Stimulated activated CD8-positive, alpha-beta memory T cell treated with anti-CD3 and anti-CD28 coated beads, Interleukin-4, amount 100 ng/mL, for 48 hours (primary cell): ENCODE data around the gene KRT5.
"Not testable (repeated sequence)": the region's sequence is repeated elsewhere in the genome, so short reads cannot be mapped to it uniquely, and the experiment has no call there.

Experiments
- DNase-seq: peaks from one replicate; pipeline ENCODE4 v3.0.0-alpha.2; 2020

Gene KRT5

DNA sequence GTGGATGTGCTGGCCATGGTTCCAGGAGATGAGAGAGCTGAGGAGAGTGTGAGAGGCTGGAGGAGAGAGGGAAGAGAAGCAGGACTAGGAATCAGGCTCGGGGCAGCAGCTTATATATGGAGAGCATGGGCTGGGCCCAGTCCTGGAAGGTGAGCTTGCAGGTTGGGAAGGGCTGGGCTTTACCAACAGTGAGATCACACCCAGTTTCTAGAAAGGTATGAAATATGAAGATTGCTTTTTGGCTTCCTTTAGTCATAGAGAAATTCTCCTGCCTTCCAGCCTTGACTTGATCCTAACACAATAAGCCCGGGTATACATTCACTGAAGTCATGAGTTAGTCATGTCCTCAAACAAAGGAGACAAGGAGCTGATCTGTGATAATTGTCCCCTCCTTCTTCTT is 27.0 kb downstream of the KRT5 start, which contains the start of gene KRT6A:
TSS of gene KRT6A (minus strand) at position 86 of the 400 bp plus-strand sequence. CDS start at position 17, 69 bp downstream.
- no peak for DNase-seq

DNA sequence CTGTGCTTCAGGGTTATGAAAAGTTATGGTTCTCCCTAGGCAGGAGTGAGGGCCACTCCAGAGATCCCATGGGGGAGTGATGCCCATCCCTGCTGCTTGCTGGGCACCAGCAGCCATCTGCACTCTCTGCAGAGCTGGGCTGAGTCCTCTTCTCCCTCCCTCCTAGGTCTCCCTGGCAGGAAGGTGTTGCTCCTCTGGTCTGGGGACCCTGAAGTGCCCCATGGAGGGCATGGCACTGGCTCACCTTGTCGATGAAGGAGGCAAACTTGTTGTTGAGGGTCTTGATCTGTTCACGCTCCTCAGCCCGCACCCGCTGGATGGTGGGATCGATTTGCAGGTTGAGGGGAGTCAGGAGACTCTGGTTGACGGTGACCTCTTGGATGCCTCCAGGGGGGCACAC is 27.8 kb downstream of the KRT5 start:
- DNase-seq, result not testable (repeated sequence)

DNA sequence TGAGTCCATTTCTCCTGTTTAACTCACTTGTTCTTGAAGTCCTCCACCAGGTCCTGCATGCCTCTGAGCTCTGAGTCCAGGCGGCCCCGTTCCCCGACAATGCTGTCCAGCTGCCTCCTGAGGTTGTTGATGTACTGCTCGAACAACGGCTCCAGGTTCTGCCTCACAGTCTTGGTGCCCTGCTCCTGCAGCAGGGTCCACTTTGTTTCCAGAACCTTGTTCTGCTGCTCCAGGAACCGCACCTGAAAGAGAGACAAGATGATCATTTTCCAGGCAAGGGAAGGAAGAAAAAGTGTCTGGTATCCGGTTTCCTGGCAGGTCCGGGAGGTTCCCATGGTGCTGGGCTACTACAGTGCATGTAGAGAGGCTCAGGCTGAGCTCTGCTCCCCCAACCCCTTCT is 28.7 kb downstream of the KRT5 start:
- DNase-seq, result not testable (repeated sequence)

DNA sequence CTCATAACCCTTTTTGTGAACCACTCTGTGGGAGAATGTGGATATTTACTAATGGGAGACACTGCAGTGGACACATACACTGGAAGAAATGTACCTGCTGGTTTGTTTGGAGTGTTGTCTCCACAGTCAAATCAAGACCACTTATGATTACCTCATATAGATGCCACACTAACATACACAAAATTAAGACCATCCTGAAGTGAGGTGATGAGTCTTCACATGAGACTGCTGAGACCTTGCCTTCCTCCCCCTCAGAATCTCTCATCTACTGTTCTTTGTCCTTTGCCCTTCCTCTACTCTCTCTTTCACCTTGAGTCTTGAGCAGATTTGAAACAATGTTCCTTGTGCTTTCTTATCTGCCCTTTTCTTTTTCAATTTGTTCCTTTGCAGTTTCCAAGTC is 31.5 kb downstream of the KRT5 start:
- DNase-seq, result no peak

DNA sequence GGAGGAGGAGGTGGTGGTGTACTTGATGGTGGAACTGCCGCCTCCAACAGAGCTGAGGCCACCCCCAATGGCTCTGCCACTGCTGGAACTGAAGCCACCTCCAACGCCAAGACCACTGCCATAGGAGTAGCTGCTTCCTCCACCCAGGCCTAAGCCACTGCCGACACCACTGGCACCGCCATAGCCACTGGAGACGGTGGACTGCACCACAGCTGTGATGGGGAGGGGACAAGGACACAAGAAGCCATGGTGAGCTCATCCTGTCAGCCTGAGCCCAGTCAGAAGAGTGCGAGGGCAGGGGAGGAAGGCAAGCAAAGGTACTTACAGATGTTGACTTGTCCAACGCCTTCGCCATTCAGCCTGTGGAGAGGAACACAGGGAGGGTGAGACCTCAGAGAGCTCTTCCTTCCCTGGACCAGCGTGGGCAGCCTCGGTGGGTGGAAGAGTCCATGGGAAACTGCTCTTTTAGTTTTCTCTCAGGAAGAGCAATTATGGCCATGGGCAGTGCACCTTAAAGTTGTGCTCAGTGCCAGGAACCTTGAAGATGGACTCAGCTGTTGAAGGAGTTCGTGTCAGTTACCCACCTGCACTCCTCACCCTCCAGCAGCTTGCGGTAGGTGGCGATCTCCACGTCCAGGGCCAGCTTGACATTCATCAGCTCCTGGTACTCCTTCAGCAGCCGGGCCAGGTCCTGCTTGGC is 32.3 kb downstream of the KRT5 start:
- DNase-seq, result not testable (repeated sequence)

- no peak for DNase-seq
Measured at GRCh38 chr12:52487211-52487610, 33.0 kb downstream of the KRT5 start.

DNA sequence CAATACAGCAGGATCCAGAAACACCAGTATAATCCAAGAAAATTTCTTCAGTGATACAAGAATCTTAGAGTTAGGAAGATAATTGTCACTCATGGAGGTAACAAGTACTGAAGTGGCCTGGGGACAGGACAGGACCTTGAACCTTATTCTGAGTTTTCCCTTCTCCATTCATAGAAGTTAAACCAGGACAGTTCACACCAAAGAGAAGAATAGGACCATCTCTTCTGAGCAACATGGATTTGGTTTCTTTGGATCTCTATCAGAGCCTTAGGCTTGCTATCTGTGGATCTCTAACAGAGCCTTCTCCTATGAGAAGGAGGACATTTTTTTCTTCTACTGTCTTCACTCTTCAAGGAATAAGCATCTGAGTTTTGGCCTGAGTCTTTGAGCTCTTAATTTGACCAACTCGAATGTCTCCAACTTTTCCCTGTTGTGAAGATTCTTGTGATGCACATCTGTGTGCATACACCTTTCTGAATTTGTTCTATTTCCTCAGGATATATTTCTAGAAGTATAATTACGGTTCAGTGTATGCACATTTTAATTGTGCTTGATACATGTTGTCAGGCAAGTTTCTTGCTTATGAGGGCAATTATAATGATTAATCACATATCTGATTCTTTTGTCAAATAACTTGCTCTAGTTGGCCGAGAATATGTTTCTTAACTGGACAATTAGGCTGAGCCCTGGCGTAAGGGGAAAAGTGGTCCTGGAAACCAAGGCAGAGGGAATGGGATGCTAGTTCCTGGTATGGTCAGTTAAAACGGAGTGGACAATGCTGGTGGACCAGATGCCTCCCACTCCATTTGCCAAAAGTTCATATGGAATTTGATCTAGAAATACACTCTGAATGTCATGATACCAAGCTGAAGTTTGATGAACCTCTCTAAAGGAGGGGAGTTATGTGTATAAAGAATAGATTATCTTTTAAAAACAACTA is 33.8 kb downstream of the KRT5 start:
- DNase-seq, result no peak

DNA sequence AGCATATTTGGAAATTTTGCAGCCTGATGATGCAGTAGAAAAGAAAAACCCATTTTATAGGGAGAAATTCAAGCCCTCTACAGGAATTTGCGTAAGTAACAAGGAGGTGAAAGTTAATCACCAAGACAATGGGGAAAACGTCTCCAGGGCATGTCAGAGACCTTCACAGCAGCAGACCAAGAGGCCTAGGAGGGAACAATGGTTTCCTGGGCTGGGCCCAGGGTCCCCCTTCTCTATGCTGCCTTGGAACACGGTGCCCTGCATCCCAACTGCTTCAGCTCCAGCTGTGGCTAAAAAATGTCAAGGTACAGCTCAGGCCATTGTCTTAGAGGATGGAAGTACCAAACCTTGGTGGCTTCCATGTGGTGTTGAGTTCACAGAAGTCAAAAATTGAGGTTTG is 40.1 kb downstream of the KRT5 start:
- DNase-seq, result no peak

- DNase-seq, result no peak
Measured at GRCh38 chr12:52477651-52478050, 42.5 kb downstream of the KRT5 start.

DNA sequence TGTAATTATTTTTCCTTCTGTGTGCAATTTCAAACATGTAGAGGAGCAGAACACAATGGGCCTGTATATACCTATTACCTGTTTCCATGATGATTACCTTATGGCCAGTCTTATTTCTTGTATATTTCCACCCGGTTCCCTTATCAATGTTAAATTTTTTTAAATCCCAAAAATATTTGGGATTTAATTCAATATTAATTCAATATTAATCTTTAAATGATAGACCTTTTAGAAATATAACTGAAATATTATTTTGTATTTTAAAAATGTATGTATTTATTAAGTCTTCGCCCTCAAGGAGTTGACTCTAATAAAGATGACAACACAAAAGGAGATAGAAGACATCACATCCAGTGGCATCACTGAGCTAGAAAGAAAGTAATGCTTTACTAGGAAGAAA is 46.0 kb downstream of the KRT5 start:
- no peak for DNase-seq

- DNase-seq, result no peak
Measured at GRCh38 chr12:52473768-52474167, 46.4 kb downstream of the KRT5 start, which contains the start of gene KRT6C. Gene KRT6C (minus strand): TSS chr12:52473805. CDS start chr12:52473737, 68 bp downstream.

- DNase-seq, result no peak
Measured at GRCh38 chr12:52469853-52470252, 50.3 kb downstream of the KRT5 start.

DNA sequence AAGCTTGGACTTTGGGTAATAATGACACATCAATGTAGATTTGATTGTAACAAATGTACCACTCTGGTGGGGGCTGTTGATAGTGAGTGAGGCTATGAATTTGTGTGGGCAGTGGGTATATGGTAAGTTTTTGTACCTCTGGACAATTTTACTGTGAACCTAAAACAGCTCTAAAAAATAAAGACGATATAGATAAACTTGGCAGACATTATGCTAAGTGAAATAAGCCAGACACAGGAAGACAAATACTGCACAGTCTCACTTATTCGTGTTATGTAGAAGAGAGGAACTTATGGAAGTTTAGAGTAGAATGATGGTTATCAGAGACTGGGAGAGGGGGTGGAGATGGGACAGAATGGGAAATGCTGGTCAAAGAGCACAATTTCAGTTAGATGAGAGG is 55.3 kb downstream of the KRT5 start:
- DNase-seq, result no peak
